Muscle layer of duodenum (tissue), 2 donors: Measurements from ENCODE around the gene NOSIP.
A peak's percentile ranks its signal among the peaks of the same experiment; 100 is the strongest.

Source experiments
- H3K27ac ChIP-seq: one replicate; pipeline ENCODE4 v1.7.0; 2013; ENCODE audit warnings: mild to moderate bottlenecking, low read length
- H3K27me3 ChIP-seq: one replicate; pipeline ENCODE4 v1.7.0; 2013; ENCODE audit warnings: low read depth, mild to moderate bottlenecking, control low read depth, low read length
- H3K36me3 ChIP-seq, 2 donors: one replicate each; pipeline ENCODE4 v1.7.0; 2013; ENCODE audit warnings: low read length in 2 of 2, control low read depth in 1 of 2, mild to moderate bottlenecking in 1 of 2; ENCODE audit not compliant: insufficient read depth in 2 of 2, control insufficient read depth in 1 of 2
- H3K4me1 ChIP-seq, 2 donors: one replicate each; pipeline ENCODE4 v1.7.0; 2013; ENCODE audit warnings: low read length in 2 of 2, mild to moderate bottlenecking in 2 of 2, control low read depth in 1 of 2, moderate library complexity in 1 of 2; ENCODE audit not compliant: insufficient read depth in 2 of 2, control insufficient read depth in 1 of 2
- H3K4me3 ChIP-seq, 2 donors: one replicate each; pipeline ENCODE4 v1.7.0; 2013; ENCODE audit warnings: low read length in 2 of 2, low read depth in 1 of 2, mild to moderate bottlenecking in 1 of 2
- H3K9me3 ChIP-seq, 2 donors: one replicate each; pipeline ENCODE4 v1.7.0; 2013; ENCODE audit warnings: low read length in 2 of 2, control low read depth in 1 of 2, mild to moderate bottlenecking in 1 of 2; ENCODE audit not compliant: control insufficient read depth in 1 of 2
- donor health status: healthy.

The NOSIP gene

GRCh38 chr19:49566302-49566701, 14.1 kb downstream of the NOSIP start:
- Histone ChIP-seq H3K4me1 (peaks cover 14 to 17% of the 10 kb centered on the region in 2 donors), H3K27ac (no peak overlapping the region), H3K27me3 (no peaks in the 10 kb centered on the region), H3K36me3 (no peaks in the 10 kb centered on the region), H3K4me3 (no peak overlapping the region), H3K9me3 (no peaks in the 10 kb centered on the region)

GRCh38 chr19:49565261-49565660, 15.1 kb downstream of the NOSIP start:
- Histone ChIP-seq H3K27me3 (no peaks in the 10 kb centered on the region), H3K4me3 (no peak overlapping the region), H3K36me3 (no peaks in the 10 kb centered on the region), H3K27ac (peak overlapping the region; percentile 62), H3K4me1 (peaks cover 11 to 12% of the 10 kb centered on the region in 2 donors), H3K9me3 (no peaks in the 10 kb centered on the region)

- Histone ChIP-seq H3K27ac (peak overlapping the region; percentile 62), H3K4me3 (no peak overlapping the region), H3K27me3 (no peaks in the 10 kb centered on the region), H3K4me1 (peaks cover 10 to 12% of the 10 kb centered on the region in 2 donors), H3K9me3 (no peaks in the 10 kb centered on the region), H3K36me3 (peaks cover 3 to 6% of the 10 kb centered on the region in 2 donors)
These were observed 15.7 kb downstream of the NOSIP start for GRCh38 chr19:49564616-49565045.

- no peaks in the 10 kb centered on the region for H3K9me3 ChIP-seq
- peaks cover 22 to 40% of the 10 kb centered on the region in 2 donors for H3K36me3 ChIP-seq
- H3K4me3 ChIP-seq, result no peak overlapping the region
- H3K27me3 ChIP-seq, result no peaks in the 10 kb centered on the region
- H3K4me1 ChIP-seq, result peaks cover 12 to 15% of the 10 kb centered on the region in 2 donors
- H3K27ac ChIP-seq, result peak overlapping the region; percentile 54
These were observed 19.9 kb downstream of the NOSIP start for GRCh38 chr19:49560358-49560900.

- peak overlapping the region; percentile 54 for H3K27ac ChIP-seq
- H3K4me1 ChIP-seq, result peaks cover 9 to 10% of the 10 kb centered on the region in 2 donors
- H3K36me3 ChIP-seq, result peaks cover 22 to 41% of the 10 kb centered on the region in 2 donors
These were observed 20.4 kb downstream of the NOSIP start for GRCh38 chr19:49559928-49560327.

GRCh38 chr19:49559443-49559842, 20.9 kb downstream of the NOSIP start:
- Histone ChIP-seq H3K27me3 (no peaks in the 10 kb centered on the region), H3K27ac (no peak overlapping the region), H3K4me1 (peaks cover 6% of the 10 kb centered on the region in 2 donors), H3K36me3 (peaks cover 25 to 46% of the 10 kb centered on the region in 2 donors), H3K9me3 (no peaks in the 10 kb centered on the region), H3K4me3 (no peak overlapping the region)

More at GRCh38 chr19:49559928-49560327, 20.4 kb downstream of the NOSIP start:
- Histone ChIP-seq H3K27me3 (no peaks in the 10 kb centered on the region), H3K9me3 (no peaks in the 10 kb centered on the region), H3K4me3 (no peak overlapping the region)

- Histone ChIP-seq H3K4me3 (no peak overlapping the region), H3K4me1 (peaks cover 6 to 8% of the 10 kb centered on the region in 2 donors), H3K9me3 (no peaks in the 10 kb centered on the region), H3K27me3 (no peaks in the 10 kb centered on the region), H3K36me3 (peaks cover 25 to 46% of the 10 kb centered on the region in 2 donors), H3K27ac (no peak overlapping the region)
These were observed 21.8 kb downstream of the NOSIP start for GRCh38 chr19:49558591-49558990.

GRCh38 chr19:49557641-49558325, 22.6 kb downstream of the NOSIP start:
- H3K4me1 ChIP-seq, result peaks cover 6 to 9% of the 10 kb centered on the region in 2 donors
- H3K4me3 ChIP-seq, result no peak overlapping the region
- H3K36me3 ChIP-seq, result peaks cover 25 to 46% of the 10 kb centered on the region in 2 donors
- no peaks in the 10 kb centered on the region for H3K9me3 ChIP-seq
- H3K27ac ChIP-seq, result no peak overlapping the region
- H3K27me3 ChIP-seq, result no peaks in the 10 kb centered on the region

- Histone ChIP-seq H3K36me3 (peaks cover 25 to 46% of the 10 kb centered on the region in 2 donors), H3K27me3 (no peaks in the 10 kb centered on the region), H3K4me1 (peaks cover 6 to 9% of the 10 kb centered on the region in 2 donors), H3K9me3 (no peaks in the 10 kb centered on the region), H3K27ac (no peak overlapping the region), H3K4me3 (no peak overlapping the region)
These were observed 23.7 kb downstream of the NOSIP start for GRCh38 chr19:49556412-49557398.

GRCh38 chr19:49555600-49556411, 24.6 kb downstream of the NOSIP start:
- H3K9me3 ChIP-seq, result no peaks in the 10 kb centered on the region
- peaks cover 6 to 9% of the 10 kb centered on the region in 2 donors for H3K4me1 ChIP-seq
- peaks cover 25 to 46% of the 10 kb centered on the region in 2 donors for H3K36me3 ChIP-seq
- H3K4me3 ChIP-seq, result no peak overlapping the region
- H3K27me3 ChIP-seq, result no peaks in the 10 kb centered on the region
- no peak overlapping the region for H3K27ac ChIP-seq
